GM21528 (cell line): ENCODE results near the gene DCAF17.
"Not testable (repeated sequence)": the region's sequence is repeated elsewhere in the genome, so short reads cannot be mapped to it uniquely, and the experiment has no call there.

Experiments used
- ATAC-seq: cut with Tn5 transposase; IDR thresholded peaks from one replicate; pipeline ENCODE4 v1.9.1; 2021; ENCODE audit warnings: mild to moderate bottlenecking, moderate library complexity; ENCODE audit not compliant: unreplicated experiment, low FRiP score

The DCAF17 gene

GRCh38 chr2:171509945-171510731 lies 76.1 kb downstream of the DCAF17 start:
- ATAC-seq = peak; percentile 57

GRCh38 chr2:171512014-171512413 lies 78.0 kb downstream of the DCAF17 start:
- no peak for ATAC-seq

- no peak for ATAC-seq
Measured at GRCh38 chr2:171512683-171513195, 78.7 kb downstream of the DCAF17 start.

- no peak for ATAC-seq
Measured at GRCh38 chr2:171513719-171514160, 79.7 kb downstream of the DCAF17 start.

- ATAC-seq = no peak
Measured at GRCh38 chr2:171514908-171515582, 81.0 kb downstream of the DCAF17 start.

GRCh38 chr2:171515672-171516298 lies 81.8 kb downstream of the DCAF17 start:
- ATAC-seq = no peak

- no peak for ATAC-seq
Measured at GRCh38 chr2:171516793-171517192, 82.8 kb downstream of the DCAF17 start.

- no peak for ATAC-seq
Measured at GRCh38 chr2:171520471-171520870, 86.4 kb downstream of the DCAF17 start.

GRCh38 chr2:171521361-171522051 lies 87.5 kb downstream of the DCAF17 start:
- ATAC-seq = no peak

GRCh38 chr2:171522052-171522787 lies 88.2 kb downstream of the DCAF17 start, which contains the start of gene CYBRD1:
TSS of gene CYBRD1 (plus strand) at chr2:171522474. CDS start at chr2:171522546, 72 bp downstream.
- no peak for ATAC-seq

GRCh38 chr2:171522788-171523087 lies 88.7 kb downstream of the DCAF17 start:
- no peak for ATAC-seq

- no peak for ATAC-seq
Measured at GRCh38 chr2:171523088-171524017, 89.3 kb downstream of the DCAF17 start.

GRCh38 chr2:171524018-171524401 lies 90.0 kb downstream of the DCAF17 start:
- ATAC-seq = no peak

- no peak for ATAC-seq
Measured at GRCh38 chr2:171529914-171530313, 95.9 kb downstream of the DCAF17 start.

GRCh38 chr2:171530378-171530777 lies 96.4 kb downstream of the DCAF17 start:
- no peak for ATAC-seq

- not testable (repeated sequence) for ATAC-seq
Measured at GRCh38 chr2:171530859-171531258, 96.8 kb downstream of the DCAF17 start.

- ATAC-seq = no peak
Measured at GRCh38 chr2:171531291-171531690, 97.3 kb downstream of the DCAF17 start.

GRCh38 chr2:171531836-171532450 lies 97.9 kb downstream of the DCAF17 start:
- no peak for ATAC-seq

GRCh38 chr2:171533331-171533730 lies 99.3 kb downstream of the DCAF17 start:
- ATAC-seq = no peak
